ENCODE measurements around the gene PRR20B. TPM values are rescaled to one million over a fixed set of nuclear protein-coding genes. Genes with fewer than 3 reads are reported as not detected.

The PRR20B gene
- total RNA-seq, 1 experiment from 2014 or later = not detected

- Histone ChIP-seq H3K27me3 (ENCODE audit: insufficient read depth, low read length) (no peaks in the 10 kb centered on the region), H3K27ac (ENCODE audit: insufficient read length, low read depth, low read length) (no peak overlapping the region), H4K91ac (ENCODE audit: insufficient read length, low read depth, low read length) (no peak overlapping the region), H2AK5ac (ENCODE audit: insufficient read length, low read length) (no peak overlapping the region), H3T11ph (ENCODE audit: low read length) (no peak overlapping the region), H2BK120ac (ENCODE audit: low read depth, low read length, poor library complexity, severe bottlenecking) (no peak overlapping the region), H4K8ac (replicated peaks; ENCODE audit: insufficient read length, low read depth, low read length) (no peak overlapping the region), H3K23me2 (ENCODE audit: insufficient read length, low read depth, low read length, poor library complexity, severe bottlenecking) (no peaks in the 10 kb centered on the region), H3K4me2 (ENCODE audit: insufficient read depth, insufficient read length, low read length) (no peak overlapping the region), H3K14ac (ENCODE audit: insufficient read depth, low read length) (no peak overlapping the region), H3K56ac (ENCODE audit: insufficient read length, low read depth, low read length) (no peak overlapping the region), H3K9me3 (ENCODE audit: control insufficient read depth, low read depth, low read length) (no peaks in the 10 kb centered on the region), H2BK20ac (ENCODE audit: low read depth, low read length, poor library complexity, severe bottlenecking) (no peak overlapping the region), H3K18ac (ENCODE audit: insufficient read length, low read depth, low read length) (no peak overlapping the region), H3K9ac (ENCODE audit: extremely low read depth, insufficient read length, low read length) (no peak overlapping the region), H4K5ac (ENCODE audit: insufficient read length, low read depth, low read length) (no peak overlapping the region), H3K4me1 (ENCODE audit: insufficient read depth, low read length) (no peaks in the 10 kb centered on the region), H2AFZ (ENCODE audit: low read length) (no peak overlapping the region), H2BK12ac (ENCODE audit: insufficient read length, low read depth, low read length) (no peak overlapping the region), H3K79me2 (ENCODE audit: insufficient read depth, low read length) (no peaks in the 10 kb centered on the region), H3K23ac (ENCODE audit: insufficient read length, low read depth, low read length) (no peak overlapping the region), H4K20me1 (ENCODE audit: control insufficient read depth, insufficient read depth, insufficient read length) (no peaks in the 10 kb centered on the region), H2BK15ac (ENCODE audit: low read depth, low read length) (no peak overlapping the region), H3K4ac (ENCODE audit: low read depth, low read length) (no peak overlapping the region), H2BK5ac (ENCODE audit: insufficient read length, low read length) (no peak overlapping the region), H3K79me1 (ENCODE audit: insufficient read depth, low read depth, low read length, poor library complexity, severe bottlenecking) (no peaks in the 10 kb centered on the region)
- H3K36me3 Mint-ChIP-seq (ENCODE audit: insufficient read depth in 1 of 3, low read depth in 3 of 3) = no peaks in the 10 kb centered on the region; a peak in 1 of 7 replicates
- no peaks in the 10 kb centered on the region for H3K27me3 Mint-ChIP-seq (ENCODE audit: low read depth)
- H3K27ac Mint-ChIP-seq = no peak overlapping the region
- no peak overlapping the region for H3K4me3 Mint-ChIP-seq
- H3K4me1 Mint-ChIP-seq = no peaks in the 10 kb centered on the region
- H3K9me3 Mint-ChIP-seq = 0 out of 5 replicates have a peak, but pooled peaks cover 0 to 2% of the 10 kb centered on the region in 2 experiments
- no peak for DNase-seq
- TF ChIP-seq CTCF (conservative IDR thresholded peaks at IDR 0.05) = no peak
- WGBS (ENCODE audit: extremely low coverage, insufficient read length, low lambda C conversion rate) = no CpG with 5 or more reads among the region's 2 CpGs
These were observed 11.2 kb upstream of the PRR20B start for GRCh38 chr13:57136093-57136492.
